Endothelial cell (in vitro differentiated cells): Measurements from ENCODE around the gene KY. TPM values are rescaled to one million over a fixed set of nuclear protein-coding genes. Genes with fewer than 3 reads are reported as not detected.

Experiments
- DNase-seq: peaks from one replicate; pipeline ENCODE4 v3.0.0; 2021; ENCODE audit warnings: low spot score
- H3K27ac Mint-ChIP-seq: one replicate; pipeline ENCODE4 v1.8.0; 2021; ENCODE audit warnings: mixed read lengths, inconsistent platforms; ENCODE audit not compliant: unreplicated experiment
- H3K27me3 Mint-ChIP-seq: one replicate; pipeline ENCODE4 v1.8.0; 2021; ENCODE audit warnings: mild to moderate bottlenecking, moderate library complexity, mixed read lengths, inconsistent platforms; ENCODE audit not compliant: unreplicated experiment
- H3K36me3 Mint-ChIP-seq: one replicate; pipeline ENCODE4 v1.8.0; 2021; ENCODE audit warnings: mild to moderate bottlenecking, low read depth, mixed read lengths, inconsistent platforms; ENCODE audit not compliant: unreplicated experiment
- H3K4me1 Mint-ChIP-seq: one replicate; pipeline ENCODE4 v1.8.0; 2021; ENCODE audit warnings: mild to moderate bottlenecking, mixed read lengths, inconsistent platforms; ENCODE audit not compliant: unreplicated experiment
- H3K4me3 Mint-ChIP-seq: one replicate; pipeline ENCODE4 v1.8.0; 2021; ENCODE audit warnings: mild to moderate bottlenecking, mixed read lengths, inconsistent platforms; ENCODE audit not compliant: unreplicated experiment
- H3K9me3 Mint-ChIP-seq: one replicate; pipeline ENCODE4 v1.8.0; 2021; ENCODE audit warnings: mixed read lengths, inconsistent platforms; ENCODE audit not compliant: unreplicated experiment
- total RNA-seq: library from RNA; stranded (reverse); fragmentation: NEBNext Ultra II Directional; extraction: Animal tissue kit (Norgen Biotek cat#: 25700); gene quantifications from one replicate; pipeline ENCODE4 v1.2.1, GENCODE V29; 2021; ENCODE audit not compliant: unreplicated experiment
- TF ChIP-seq, protein P1 (sequence below): fragments of 200-600 bp; sonication (generic); IDR thresholded peaks from one replicate; pipeline ENCODE4 v1.5.0; 2021; ENCODE audit warnings: antibody characterized with exemption; ENCODE audit not compliant: unreplicated experiment

Gene KY
- total RNA-seq, 1 donor from 2014 or later: not detected

DNA sequence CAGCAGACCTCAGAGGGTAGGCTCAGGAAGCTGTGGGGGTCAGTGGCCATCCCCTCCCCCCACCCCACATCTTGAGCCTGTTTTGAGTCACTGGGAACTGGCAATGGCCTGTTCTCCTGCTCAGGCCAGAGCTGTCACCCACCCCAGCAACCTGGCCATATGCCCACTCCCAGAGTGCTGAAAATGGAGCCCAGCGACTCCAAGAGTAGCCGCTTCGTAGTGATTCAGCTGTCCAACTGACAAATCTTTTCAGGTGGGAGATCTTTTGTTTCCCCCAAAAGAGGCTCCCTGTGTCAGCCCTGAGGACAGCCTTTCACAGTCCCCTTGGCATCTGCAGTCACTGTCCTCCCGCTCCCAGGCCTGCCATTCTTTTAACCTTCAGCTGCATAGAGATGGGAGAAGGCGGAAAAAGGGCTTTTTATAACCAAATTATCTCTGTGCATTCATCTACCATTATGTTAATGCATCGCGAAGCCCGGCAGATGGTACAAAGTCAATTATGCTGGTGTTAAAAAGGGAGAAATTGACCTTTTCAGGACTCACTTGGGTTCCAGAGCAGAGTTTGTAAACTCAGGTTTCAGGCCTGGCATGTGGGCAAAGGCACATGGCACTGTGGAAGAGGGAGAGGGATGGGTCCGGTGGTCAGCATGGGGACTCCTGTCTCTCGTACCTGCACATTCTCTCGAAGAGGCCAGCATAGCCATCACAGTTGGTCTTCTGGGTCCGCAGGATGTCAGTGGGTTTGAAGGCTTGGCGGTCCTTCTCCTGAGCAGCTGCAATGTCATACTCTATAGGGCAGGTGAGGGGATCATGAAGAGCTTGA, 32.1 kb downstream of the KY start:
- Mint-ChIP-seq H3K27me3 (peaks cover 5% of the 10 kb centered on the region), H3K27ac (no peak overlapping the region), H3K4me3 (no peak overlapping the region), H3K9me3 (no peaks in the 10 kb centered on the region), H3K4me1 (no peaks in the 10 kb centered on the region), H3K36me3 (no peaks in the 10 kb centered on the region)
- no peak for DNase-seq
- TF ChIP-seq, protein P1, sequence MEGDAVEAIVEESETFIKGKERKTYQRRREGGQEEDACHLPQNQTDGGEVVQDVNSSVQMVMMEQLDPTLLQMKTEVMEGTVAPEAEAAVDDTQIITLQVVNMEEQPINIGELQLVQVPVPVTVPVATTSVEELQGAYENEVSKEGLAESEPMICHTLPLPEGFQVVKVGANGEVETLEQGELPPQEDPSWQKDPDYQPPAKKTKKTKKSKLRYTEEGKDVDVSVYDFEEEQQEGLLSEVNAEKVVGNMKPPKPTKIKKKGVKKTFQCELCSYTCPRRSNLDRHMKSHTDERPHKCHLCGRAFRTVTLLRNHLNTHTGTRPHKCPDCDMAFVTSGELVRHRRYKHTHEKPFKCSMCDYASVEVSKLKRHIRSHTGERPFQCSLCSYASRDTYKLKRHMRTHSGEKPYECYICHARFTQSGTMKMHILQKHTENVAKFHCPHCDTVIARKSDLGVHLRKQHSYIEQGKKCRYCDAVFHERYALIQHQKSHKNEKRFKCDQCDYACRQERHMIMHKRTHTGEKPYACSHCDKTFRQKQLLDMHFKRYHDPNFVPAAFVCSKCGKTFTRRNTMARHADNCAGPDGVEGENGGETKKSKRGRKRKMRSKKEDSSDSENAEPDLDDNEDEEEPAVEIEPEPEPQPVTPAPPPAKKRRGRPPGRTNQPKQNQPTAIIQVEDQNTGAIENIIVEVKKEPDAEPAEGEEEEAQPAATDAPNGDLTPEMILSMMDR: no peak

DNA sequence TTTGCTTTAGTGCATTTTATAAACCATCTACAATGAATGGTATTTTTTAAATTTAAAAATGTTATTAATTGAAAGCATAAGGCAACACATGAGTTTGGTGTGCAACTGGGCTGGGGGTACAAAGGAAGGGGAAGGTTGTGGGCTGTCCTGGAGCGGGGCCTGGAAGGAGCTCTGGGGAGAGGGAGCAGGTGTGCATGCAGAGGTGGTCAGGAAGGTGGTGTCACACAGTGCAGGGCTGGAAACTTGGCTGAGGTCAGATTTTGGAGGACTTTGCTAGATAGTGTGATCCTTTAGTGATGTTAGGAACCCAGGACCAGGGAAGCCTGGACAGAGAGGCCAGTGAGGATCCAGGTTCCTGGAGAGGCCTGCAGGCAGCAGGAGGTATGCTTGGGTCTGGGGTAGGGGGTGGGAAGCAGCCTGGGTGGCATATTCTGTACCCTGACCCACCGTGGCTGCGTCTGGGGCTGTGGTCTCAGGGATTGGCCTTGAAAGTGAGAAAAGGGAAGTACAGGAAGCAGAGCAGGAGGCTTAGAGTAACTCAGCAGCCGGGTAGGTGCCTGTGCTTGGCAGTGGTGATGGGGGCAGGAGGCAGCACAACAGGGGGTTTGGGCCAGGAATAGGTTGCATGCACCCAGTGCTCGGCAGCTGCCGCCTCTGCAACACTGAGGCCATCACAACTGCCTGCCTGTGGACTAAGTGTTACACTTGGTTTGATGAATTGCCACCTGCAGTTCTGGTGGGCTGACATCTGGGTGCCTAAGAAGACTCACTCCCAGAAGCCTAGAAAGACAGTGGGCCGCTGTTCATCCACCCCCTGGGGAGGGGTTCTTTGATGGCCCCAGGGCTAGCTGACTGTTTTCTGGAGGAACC, 33.0 kb downstream of the KY start:
- no peak overlapping the region for H3K4me3 Mint-ChIP-seq
- no peaks in the 10 kb centered on the region for H3K36me3 Mint-ChIP-seq
- peaks cover 2% of the 10 kb centered on the region for H3K4me1 Mint-ChIP-seq
- peaks cover 2% of the 10 kb centered on the region for H3K27me3 Mint-ChIP-seq
- no peak for DNase-seq
- TF ChIP-seq, protein P1: no peak
- no peak overlapping the region for H3K27ac Mint-ChIP-seq
- H3K9me3 Mint-ChIP-seq: no peaks in the 10 kb centered on the region

DNA sequence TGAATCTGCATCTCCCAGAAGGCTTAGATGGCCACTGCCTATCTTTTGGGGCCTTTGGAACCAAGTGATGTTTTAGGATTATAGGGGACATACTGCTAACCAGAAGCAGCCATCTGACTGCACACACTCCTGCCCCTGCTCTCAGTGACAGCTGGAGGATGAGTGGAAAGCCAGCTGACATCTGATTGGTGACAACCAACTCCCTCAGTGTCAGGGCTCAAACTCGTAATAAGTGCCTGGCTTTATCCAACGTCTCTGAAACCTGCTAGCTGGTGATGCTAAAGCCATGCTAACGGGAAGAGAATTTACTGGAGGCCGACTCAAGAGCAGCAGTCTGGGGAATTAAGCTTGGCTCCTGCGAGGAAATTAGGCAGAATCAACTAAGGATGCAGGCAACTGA, 35.1 kb downstream of the KY start:
- Mint-ChIP-seq H3K4me1 (peaks cover 12% of the 10 kb centered on the region), H3K27me3 (peaks cover 2% of the 10 kb centered on the region), H3K4me3 (no peak overlapping the region), H3K36me3 (no peaks in the 10 kb centered on the region), H3K9me3 (no peaks in the 10 kb centered on the region), H3K27ac (no peak overlapping the region)
- no peak for DNase-seq
- TF ChIP-seq, protein P1: no peak

DNA sequence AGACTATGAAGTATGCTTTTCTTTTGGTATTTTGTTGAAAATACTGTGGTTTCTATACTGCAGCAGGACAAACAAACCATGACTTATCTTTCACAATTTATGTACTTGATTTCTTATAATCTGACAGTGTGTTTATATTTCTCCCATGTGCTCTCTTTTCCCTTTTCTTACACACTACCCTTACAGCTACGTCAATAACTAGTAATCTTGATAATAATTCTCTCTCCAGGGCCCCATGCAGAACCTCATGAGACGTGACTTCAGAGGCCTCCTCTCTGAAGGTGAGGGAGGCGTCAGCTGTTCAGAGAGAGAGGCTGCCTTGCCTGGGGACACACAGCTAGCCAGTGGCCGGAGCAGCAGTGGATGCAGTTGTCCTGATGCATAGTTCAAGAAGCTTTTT, 35.9 kb downstream of the KY start:
- Mint-ChIP-seq H3K4me1 (peaks cover 14% of the 10 kb centered on the region), H3K36me3 (no peaks in the 10 kb centered on the region), H3K9me3 (no peaks in the 10 kb centered on the region), H3K4me3 (no peak overlapping the region), H3K27me3 (peaks cover 2% of the 10 kb centered on the region), H3K27ac (no peak overlapping the region)
- DNase-seq: no peak
- TF ChIP-seq, protein P1: no peak

DNA sequence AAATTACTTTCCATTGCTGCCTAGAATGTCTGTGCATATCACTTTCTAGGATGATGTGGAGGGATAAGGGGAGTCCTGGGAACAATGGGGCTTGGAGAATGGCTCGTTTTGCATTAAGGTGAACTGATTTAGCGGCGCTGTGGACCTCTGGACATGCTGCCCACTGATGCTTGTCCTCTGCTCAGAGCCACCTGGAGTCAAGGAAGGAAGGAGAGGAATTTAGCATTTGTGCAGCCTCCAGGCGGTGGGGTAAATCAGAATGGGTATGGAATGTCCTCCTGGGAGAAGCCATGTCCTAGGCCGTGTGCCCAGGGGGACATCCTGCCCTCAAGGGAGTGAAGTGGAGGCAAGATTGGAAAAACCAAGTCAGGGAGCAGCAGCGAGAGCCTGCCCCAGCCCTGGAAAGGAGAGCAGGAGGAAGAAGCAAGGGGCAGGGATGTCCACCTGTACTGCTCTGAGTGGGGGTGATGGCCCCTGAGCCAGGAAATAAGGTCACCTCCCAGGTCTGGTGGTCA, 37.8 kb downstream of the KY start:
- H3K4me1 Mint-ChIP-seq: peaks cover 14% of the 10 kb centered on the region
- no peaks in the 10 kb centered on the region for H3K9me3 Mint-ChIP-seq
- no peak overlapping the region for H3K4me3 Mint-ChIP-seq
- peaks cover 4% of the 10 kb centered on the region for H3K27me3 Mint-ChIP-seq
- H3K36me3 Mint-ChIP-seq: no peaks in the 10 kb centered on the region
- TF ChIP-seq, protein P1: no peak
- DNase-seq: no peak
- no peak overlapping the region for H3K27ac Mint-ChIP-seq
